ENCODE measurements around the gene CASKIN1.

GRCh38 chr16:2206420-2206779, 10.0 kb upstream of the CASKIN1 start:
- TF ChIP-seq YY1 (IDR thresholded peaks at IDR 0.05; ENCODE audit: insufficient read depth, insufficient read length) (no peak), ZNF274 (IDR thresholded peaks at IDR 0.05; ENCODE audit: low read depth, low read length) (no peak)

All from NT2/D1 (cell line).